ENCODE data around the gene ZFP36L1. TPM values are rescaled to one million over a fixed set of nuclear protein-coding genes. Genes with fewer than 3 reads are reported as not detected.
A peak's percentile ranks its signal among the peaks of the same experiment; 100 is the strongest.

Gene ZFP36L1
- total RNA-seq, 2 experiments from 2014 or later, result 254 to 258 TPM

GRCh38 chr14:68811171-68811570, 18.3 kb upstream of the ZFP36L1 start:
- H3K9me3 ChIP-seq (ENCODE audit: control insufficient read depth in 1 of 2, insufficient read depth in 1 of 2, low read length in 2 of 2), result no peaks in the 10 kb centered on the region
- peaks cover 67% of the 10 kb centered on the region for H3K4me1 ChIP-seq (ENCODE audit: insufficient read depth, low read length)
- POLR2A ChIA-PET, result interaction anchor here (1.0 to 17.9 kb wide), 3 partner anchors 14 to 555 kb away, joined by 3 to 816 read pairs (median 365); partner anchors contain the start of gene ZFP36L1
- DNase-seq, result no peak
- Mint-ChIP-seq H3K27ac (peak overlapping the region; percentile 95), H3K36me3 (ENCODE audit: low read depth) (no peaks in the 10 kb centered on the region), H3K4me1 (ENCODE audit: low read depth) (peaks cover 78% of the 10 kb centered on the region), H3K9me3 (no peaks in the 10 kb centered on the region), H3K27me3 (no peaks in the 10 kb centered on the region), H3K4me3 (no peak overlapping the region)
- H3K36me3 ChIP-seq (ENCODE audit: insufficient read depth, low read length), result no peaks in the 10 kb centered on the region
- no peak for ATAC-seq (ENCODE audit: poor library complexity)
- H3K27me3 ChIP-seq (ENCODE audit: control insufficient read depth in 1 of 2, insufficient read depth in 2 of 2, low read length in 2 of 2), result no peaks in the 10 kb centered on the region
- intact Hi-C loops (cut with DNase I, micrococcal nuclease), result no loop called here
- no peak overlapping the region for H3K27ac ChIP-seq (ENCODE audit: low read depth in 1 of 2, low read length in 2 of 2)
- no peak overlapping the region for H3K4me3 ChIP-seq (ENCODE audit: low read length)
- CTCF ChIA-PET, result interaction anchor here (2.1 kb wide), 1 partner anchor 15 kb away, joined by 5 read pairs; no protein-coding TSS in a partner anchor
- TF ChIP-seq CTCF (IDR thresholded peaks at IDR 0.05), result no peak

- Mint-ChIP-seq H3K4me3 (no peak overlapping the region), H3K36me3 (ENCODE audit: low read depth) (no peaks in the 10 kb centered on the region), H3K27me3 (no peaks in the 10 kb centered on the region), H3K9me3 (no peaks in the 10 kb centered on the region), H3K27ac (peak overlapping the region; percentile 95), H3K4me1 (ENCODE audit: low read depth) (peaks cover 78% of the 10 kb centered on the region)
- DNase-seq (no peak), ATAC-seq (ENCODE audit: poor library complexity) (no peak)
- H3K4me1 ChIP-seq (ENCODE audit: insufficient read depth, low read length), result peaks cover 60% of the 10 kb centered on the region
- H3K27me3 ChIP-seq (ENCODE audit: control insufficient read depth in 1 of 2, insufficient read depth in 2 of 2, low read length in 2 of 2), result no peaks in the 10 kb centered on the region
- no peak overlapping the region for H3K27ac ChIP-seq (ENCODE audit: low read depth in 1 of 2, low read length in 2 of 2)
- no peaks in the 10 kb centered on the region for H3K9me3 ChIP-seq (ENCODE audit: control insufficient read depth in 1 of 2, insufficient read depth in 1 of 2, low read length in 2 of 2)
- CTCF ChIA-PET, result interaction anchor here (2.1 kb wide), 1 partner anchor 14 kb away, joined by 5 read pairs; no protein-coding TSS in a partner anchor
- no peak overlapping the region for H3K4me3 ChIP-seq (ENCODE audit: low read length)
- POLR2A ChIA-PET, result interaction anchor here (0.9 to 17.9 kb wide), 5 partner anchors 14 to 554 kb away, joined by 3 to 816 read pairs (median 4); partner anchors contain the start of gene ZFP36L1
- intact Hi-C loops (cut with DNase I, micrococcal nuclease), result no loop called here
- H3K36me3 ChIP-seq (ENCODE audit: insufficient read depth, low read length), result no peaks in the 10 kb centered on the region
- TF ChIP-seq CTCF (IDR thresholded peaks at IDR 0.05), result no peak
Measured at GRCh38 chr14:68810173-68811153, 17.6 kb upstream of the ZFP36L1 start.

DNA sequence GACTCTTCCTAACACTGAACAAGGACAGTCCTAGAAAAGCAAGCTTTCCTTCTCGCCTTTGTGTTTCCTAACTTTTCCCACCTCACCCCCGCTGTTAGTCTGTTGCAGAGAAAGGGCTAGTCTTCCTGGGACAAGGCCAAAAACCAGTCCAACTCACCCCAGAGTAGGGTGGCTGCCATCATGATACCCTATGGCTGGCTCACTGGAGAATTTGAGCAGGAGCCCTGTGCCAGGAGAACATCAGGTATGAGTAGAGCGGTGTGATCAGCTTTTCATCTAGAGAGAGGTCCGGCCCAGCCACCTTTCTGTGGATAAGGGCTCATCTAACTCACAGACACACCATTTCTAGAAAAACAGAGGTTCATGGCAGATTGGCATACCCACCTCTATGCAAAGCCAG, 16.7 kb upstream of the ZFP36L1 start:
- H3K4me1 ChIP-seq (ENCODE audit: insufficient read depth, low read length), result peaks cover 51% of the 10 kb centered on the region
- no peak overlapping the region for H3K4me3 ChIP-seq (ENCODE audit: low read length)
- H3K36me3 ChIP-seq (ENCODE audit: insufficient read depth, low read length), result no peaks in the 10 kb centered on the region
- ChIA-PET POLR2A (interaction anchor here (1.2 to 17.9 kb wide), 3 partner anchors 13 to 302 kb away, joined by 4 to 816 read pairs (median 365); partner anchors contain the start of gene ZFP36L1), CTCF (interaction anchor here (0.7 kb wide), 1 partner anchor 562 kb away, joined by 4 read pairs; no protein-coding TSS in a partner anchor)
- no peaks in the 10 kb centered on the region for H3K27me3 Mint-ChIP-seq
- H3K27ac Mint-ChIP-seq, result peak overlapping the region; percentile 42
- H3K9me3 ChIP-seq (ENCODE audit: control insufficient read depth in 1 of 2, insufficient read depth in 1 of 2, low read length in 2 of 2), result no peaks in the 10 kb centered on the region
- no peak overlapping the region for H3K27ac ChIP-seq (ENCODE audit: low read depth in 1 of 2, low read length in 2 of 2)
- no peaks in the 10 kb centered on the region for H3K9me3 Mint-ChIP-seq
- TF ChIP-seq CTCF (IDR thresholded peaks at IDR 0.05), result no peak
- H3K4me1 Mint-ChIP-seq (ENCODE audit: low read depth), result peaks cover 69% of the 10 kb centered on the region
- no peak overlapping the region for H3K4me3 Mint-ChIP-seq
- H3K27me3 ChIP-seq (ENCODE audit: control insufficient read depth in 1 of 2, insufficient read depth in 2 of 2, low read length in 2 of 2), result no peaks in the 10 kb centered on the region
- no peaks in the 10 kb centered on the region for H3K36me3 Mint-ChIP-seq (ENCODE audit: low read depth)
- DNase-seq, result no peak
- no peak for ATAC-seq (ENCODE audit: poor library complexity)
- intact Hi-C loops (cut with DNase I, micrococcal nuclease), result no loop called here
